GM12873 (cell line): ENCODE data around the gene POU1F1.

Source experiments
- TF ChIP-seq, protein P1 (sequence below): IDR thresholded peaks from 2 replicates; pipeline ENCODE4 v1.5.1; 2012; ENCODE audit warnings: low read depth, mild to moderate bottlenecking, moderate library complexity, low read length, control low read depth; ENCODE audit not compliant: insufficient read depth; ENCODE audit errors: missing control alignments

The POU1F1 gene

DNA sequence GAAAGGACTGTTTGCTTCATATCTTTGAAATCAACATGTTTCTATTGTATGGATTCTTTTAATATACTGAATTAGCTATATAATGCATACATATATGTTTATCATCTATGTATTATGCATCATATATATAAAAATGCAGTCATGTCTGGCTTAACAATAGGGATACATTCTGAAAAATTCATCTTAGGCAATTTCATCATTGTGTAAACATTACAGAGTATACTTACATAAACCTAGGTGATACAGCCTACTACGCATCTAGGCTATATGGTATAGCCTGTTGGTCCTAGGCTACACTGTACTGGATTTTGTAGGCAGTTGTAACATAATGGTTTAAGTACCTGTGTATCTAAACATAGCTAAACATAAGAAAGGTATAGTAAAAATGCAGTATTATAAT, 27.6 kb downstream of the POU1F1 start:
- TF ChIP-seq, protein P1, sequence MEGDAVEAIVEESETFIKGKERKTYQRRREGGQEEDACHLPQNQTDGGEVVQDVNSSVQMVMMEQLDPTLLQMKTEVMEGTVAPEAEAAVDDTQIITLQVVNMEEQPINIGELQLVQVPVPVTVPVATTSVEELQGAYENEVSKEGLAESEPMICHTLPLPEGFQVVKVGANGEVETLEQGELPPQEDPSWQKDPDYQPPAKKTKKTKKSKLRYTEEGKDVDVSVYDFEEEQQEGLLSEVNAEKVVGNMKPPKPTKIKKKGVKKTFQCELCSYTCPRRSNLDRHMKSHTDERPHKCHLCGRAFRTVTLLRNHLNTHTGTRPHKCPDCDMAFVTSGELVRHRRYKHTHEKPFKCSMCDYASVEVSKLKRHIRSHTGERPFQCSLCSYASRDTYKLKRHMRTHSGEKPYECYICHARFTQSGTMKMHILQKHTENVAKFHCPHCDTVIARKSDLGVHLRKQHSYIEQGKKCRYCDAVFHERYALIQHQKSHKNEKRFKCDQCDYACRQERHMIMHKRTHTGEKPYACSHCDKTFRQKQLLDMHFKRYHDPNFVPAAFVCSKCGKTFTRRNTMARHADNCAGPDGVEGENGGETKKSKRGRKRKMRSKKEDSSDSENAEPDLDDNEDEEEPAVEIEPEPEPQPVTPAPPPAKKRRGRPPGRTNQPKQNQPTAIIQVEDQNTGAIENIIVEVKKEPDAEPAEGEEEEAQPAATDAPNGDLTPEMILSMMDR: no peak

DNA sequence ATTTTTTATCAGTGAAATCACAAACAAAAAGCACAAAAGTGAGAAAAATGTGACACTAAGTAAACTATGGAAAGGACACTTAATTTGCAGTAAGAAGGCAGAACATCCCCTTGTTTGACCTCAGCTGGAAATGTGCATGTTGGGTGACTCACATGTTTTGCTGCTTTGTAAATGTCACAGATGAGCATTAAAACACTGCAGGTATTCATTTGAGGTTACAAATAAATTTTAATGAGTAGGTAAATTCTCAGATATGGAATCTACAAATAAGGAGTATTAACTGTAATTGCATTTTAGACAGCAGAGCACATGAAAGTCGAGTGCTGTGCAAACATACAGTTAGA, 29.0 kb downstream of the POU1F1 start:
- TF ChIP-seq, protein P1: no peak

DNA sequence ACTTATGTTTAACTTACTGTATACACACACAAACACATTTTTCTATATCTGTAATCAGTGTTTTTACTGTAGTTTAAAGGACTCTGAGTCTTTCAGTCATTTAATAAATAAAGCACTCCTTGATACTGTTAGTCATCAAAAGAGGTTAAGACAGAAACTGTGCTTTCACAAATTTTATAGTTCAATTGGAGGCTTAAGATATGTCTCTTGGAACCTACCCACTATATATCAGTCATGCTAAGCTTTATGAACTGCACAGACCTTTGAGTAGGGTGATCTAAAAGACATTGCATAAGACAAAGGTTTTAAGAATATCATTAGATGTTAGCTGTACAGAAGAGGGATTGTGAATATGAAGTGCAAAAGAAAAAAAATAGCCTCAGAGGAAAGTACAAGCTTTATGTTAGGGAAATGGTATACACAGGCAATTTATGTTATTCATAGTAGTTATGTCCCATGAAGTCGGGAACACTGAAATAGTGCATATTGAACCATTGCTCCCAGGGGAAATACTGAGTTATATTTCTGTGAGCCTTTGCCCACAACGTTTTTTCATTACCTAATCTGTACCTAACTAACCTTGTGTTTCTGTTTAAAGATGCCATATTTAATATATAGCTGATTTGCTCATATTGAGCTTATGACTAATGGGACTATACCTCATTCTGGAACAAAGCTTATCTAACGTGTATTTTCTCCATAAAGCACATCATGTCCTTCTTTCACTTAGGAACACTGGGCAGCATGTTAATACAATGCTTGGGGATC, 29.5 kb downstream of the POU1F1 start:
- TF ChIP-seq, protein P1: no peak

DNA sequence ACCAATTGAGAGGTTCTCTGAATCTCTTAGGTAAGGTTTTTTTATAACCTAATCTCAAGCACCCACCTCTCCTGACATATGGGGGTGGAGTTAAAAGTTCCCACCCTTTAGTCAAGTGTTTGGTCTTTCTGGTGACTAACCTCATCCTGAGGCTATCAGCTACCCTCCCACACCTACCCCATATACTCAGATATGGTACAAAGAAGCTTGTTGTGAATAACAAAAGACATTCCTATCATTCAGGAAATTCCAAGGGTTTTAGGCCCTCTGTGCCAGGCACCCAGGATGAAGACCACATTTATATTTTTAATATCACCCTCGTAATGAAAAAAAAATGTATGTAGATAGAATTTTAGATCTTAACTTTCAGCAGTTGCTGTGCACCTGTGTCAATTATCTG, 40.3 kb downstream of the POU1F1 start:
- TF ChIP-seq, protein P1: no peak

DNA sequence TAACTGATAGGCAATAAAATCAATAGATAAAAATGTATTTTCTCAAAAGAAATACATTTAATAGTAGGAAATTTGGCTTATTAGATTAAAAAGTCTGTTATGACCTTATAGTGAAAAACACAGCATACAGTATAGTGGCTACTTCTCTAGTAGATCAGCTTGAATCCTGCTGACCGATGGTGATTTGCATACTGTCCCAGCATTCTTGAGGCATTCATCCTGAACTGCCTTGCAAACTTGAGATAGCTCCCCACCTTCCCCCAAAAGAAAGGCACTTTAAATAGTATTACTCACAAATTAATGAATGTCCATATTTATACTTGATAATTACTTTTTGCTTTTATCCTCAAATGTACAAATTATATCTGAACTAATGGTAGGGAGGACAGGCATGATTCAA, 42.6 kb downstream of the POU1F1 start:
- TF ChIP-seq, protein P1: no peak

DNA sequence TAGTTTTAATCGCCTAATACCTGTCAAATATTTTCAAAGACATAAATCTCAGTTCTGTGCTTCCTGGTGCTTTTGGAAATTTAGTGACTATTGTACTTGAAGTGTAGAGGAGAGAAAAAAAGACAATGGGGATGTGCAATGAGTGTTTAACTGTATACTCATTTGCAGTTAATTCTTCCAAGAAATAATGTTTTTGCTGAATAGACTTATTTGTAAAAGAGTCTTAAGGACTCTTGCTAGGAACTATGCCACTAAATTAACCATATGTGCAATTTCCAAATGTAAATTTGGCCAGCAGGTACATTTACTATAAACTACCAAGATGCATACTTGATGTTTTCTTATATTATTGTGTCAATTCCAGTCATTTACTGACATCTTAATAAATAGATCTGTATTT, 47.3 kb downstream of the POU1F1 start:
- TF ChIP-seq, protein P1: no peak

DNA sequence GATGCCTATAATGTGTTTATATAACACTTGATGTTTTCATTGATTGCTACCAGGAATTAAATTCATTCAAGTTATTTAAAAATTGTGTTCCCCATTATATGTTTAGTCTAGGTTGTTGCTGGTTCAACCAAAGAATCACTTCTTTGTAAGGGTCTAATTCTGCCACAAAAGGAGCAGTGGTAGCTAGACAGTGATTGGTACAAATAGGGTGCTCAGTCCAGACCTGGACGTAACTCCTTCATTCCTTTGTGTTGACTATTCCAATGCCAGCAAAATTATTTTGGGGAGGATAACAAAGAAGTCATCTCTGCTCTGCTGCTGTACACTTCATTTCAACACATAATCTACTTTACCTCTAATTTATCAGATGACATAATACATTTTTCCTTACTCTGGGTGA, 48.1 kb downstream of the POU1F1 start:
- TF ChIP-seq, protein P1: no peak
